ENCODE measurements around the gene USE1.
A peak's percentile ranks its signal among the peaks of the same experiment; 100 is the strongest.

Gene USE1

GRCh38 chr19:17255150-17255621 is 40.0 kb downstream of the USE1 start:
- Histone ChIP-seq H3K27me3 (no peaks in the 10 kb centered on the region), H3K9ac (no peak overlapping the region), H3K36me3 (no peaks in the 10 kb centered on the region), H3K4me2 (peak overlapping the region in 6 of 11 experiments; percentile 9 to 57 (median 20); a peak in 7 of 22 replicates), H3K9me3 (replicated peaks in 1 of 11) (no peaks in the 10 kb centered on the region), H3K4me1 (peaks cover 0 to 15% (median 12%) of the 10 kb centered on the region in 10 experiments; a peak in 10 of 20 replicates), H3K4me3 (no peak overlapping the region), H4K20me1 (no peaks in the 10 kb centered on the region), H3K27ac (no peak overlapping the region)
- TF ChIP-seq Cebpa-rat (IDR thresholded peaks at IDR 0.05) = peak in 1 of 11 experiments; percentile 8; a peak in 1 of 22 replicates

DNA sequence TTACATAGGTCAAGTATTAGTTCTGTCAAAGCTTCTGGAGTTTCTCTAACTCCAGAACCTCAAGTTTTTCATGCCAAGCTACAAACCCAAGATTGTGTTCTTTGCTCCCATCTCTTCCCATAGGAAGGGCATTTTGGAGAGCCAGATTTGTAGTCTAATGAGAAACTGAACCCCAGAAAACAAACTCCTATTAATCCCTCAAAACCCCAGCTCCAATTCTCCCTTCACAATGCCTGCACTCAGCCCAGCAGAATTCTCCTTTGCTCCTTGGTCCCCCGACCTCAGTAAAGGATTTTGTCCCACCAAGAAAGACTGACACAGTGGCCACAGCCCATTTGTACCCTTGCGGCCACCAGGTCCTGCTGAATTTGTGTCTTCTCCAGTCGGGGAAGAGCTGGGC is 41.0 kb downstream of the USE1 start:
- H3K4me3 ChIP-seq = no peak overlapping the region
- no peak for TF ChIP-seq Cebpa-rat (IDR thresholded peaks at IDR 0.05)

GRCh38 chr19:17259118-17259780 is 44.1 kb downstream of the USE1 start:
- TF ChIP-seq Cebpa-rat (IDR thresholded peaks at IDR 0.05) = no peak
- no peaks in the 10 kb centered on the region for H3K36me3 ChIP-seq
- H3K27me3 ChIP-seq = no peaks in the 10 kb centered on the region
- no peaks in the 10 kb centered on the region for H4K20me1 ChIP-seq
- no peaks in the 10 kb centered on the region for H3K9me3 ChIP-seq (replicated peaks in 1 of 11)
- H3K4me1 ChIP-seq = peaks cover 0 to 28% (median 15%) of the 10 kb centered on the region in 10 experiments; a peak in 14 of 20 replicates
- no peak overlapping the region for H3K27ac ChIP-seq
- H3K4me3 ChIP-seq = no peak overlapping the region
- H3K9ac ChIP-seq = 0 out of 22 replicates have a peak overlapping the region, but pooled peaks of 1 of the 11 experiments have one; percentile 9
- no peak overlapping the region for H3K4me2 ChIP-seq

More for the DNA sequence above, 41.0 kb downstream of the USE1 start:
- no peak overlapping the region for H3K9ac ChIP-seq
- H3K27me3 ChIP-seq = no peaks in the 10 kb centered on the region
- peaks cover 0 to 18% (median 12%) of the 10 kb centered on the region in 10 experiments; a peak in 11 of 20 replicates for H3K4me1 ChIP-seq
- no peak overlapping the region for H3K4me2 ChIP-seq
- no peak overlapping the region for H3K27ac ChIP-seq
- H3K36me3 ChIP-seq = no peaks in the 10 kb centered on the region
- no peaks in the 10 kb centered on the region for H4K20me1 ChIP-seq
- H3K9me3 ChIP-seq (replicated peaks in 1 of 11) = no peaks in the 10 kb centered on the region

GRCh38 chr19:17259934-17260333 is 44.8 kb downstream of the USE1 start:
- Histone ChIP-seq H4K20me1 (no peaks in the 10 kb centered on the region), H3K27ac (no peak overlapping the region), H3K27me3 (no peaks in the 10 kb centered on the region), H3K4me3 (no peak overlapping the region), H3K9ac (no peak overlapping the region), H3K4me1 (peaks cover 4 to 28% (median 15%) of the 10 kb centered on the region in 10 experiments; a peak in 19 of 20 replicates), H3K4me2 (no peak overlapping the region), H3K9me3 (replicated peaks in 1 of 11) (no peaks in the 10 kb centered on the region), H3K36me3 (no peaks in the 10 kb centered on the region)
- TF ChIP-seq Cebpa-rat (IDR thresholded peaks at IDR 0.05) = no peak

- H3K4me1 ChIP-seq = peaks cover 12 to 31% (median 19%) of the 10 kb centered on the region in 10 experiments; a peak in 19 of 20 replicates
- no peak overlapping the region for H3K9ac ChIP-seq
- no peak for TF ChIP-seq Cebpa-rat (IDR thresholded peaks at IDR 0.05)
- no peak overlapping the region for H3K4me3 ChIP-seq
- H3K9me3 ChIP-seq (replicated peaks in 1 of 11) = no peaks in the 10 kb centered on the region
- H3K4me2 ChIP-seq = peak overlapping the region in 1 of 11 experiments; percentile 7; a peak in 1 of 22 replicates
- H4K20me1 ChIP-seq = no peaks in the 10 kb centered on the region
- no peaks in the 10 kb centered on the region for H3K27me3 ChIP-seq
- no peak overlapping the region for H3K27ac ChIP-seq
- no peaks in the 10 kb centered on the region for H3K36me3 ChIP-seq
Observed at GRCh38 chr19:17260842-17261325, 45.7 kb downstream of the USE1 start.

DNA sequence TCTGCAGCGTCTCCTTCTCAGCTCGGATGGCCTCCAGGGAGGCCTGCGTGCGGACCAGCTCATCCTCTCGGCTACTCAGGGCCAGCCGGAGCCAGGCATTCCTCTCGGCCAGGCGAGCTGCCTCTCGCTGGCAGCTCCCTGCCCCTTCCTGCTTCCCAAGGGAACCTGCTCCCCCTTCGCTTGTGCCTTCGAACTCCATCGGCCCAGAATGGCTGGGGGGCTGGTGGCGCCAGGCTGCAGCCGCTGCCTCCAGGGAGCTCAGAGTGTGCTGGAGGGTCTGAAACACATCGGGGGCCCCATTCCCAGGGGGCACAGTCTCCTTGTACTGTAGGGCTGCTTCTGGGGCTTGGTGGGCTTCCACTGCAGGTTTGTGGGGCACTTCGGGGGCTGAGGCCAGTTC is 47.4 kb downstream of the USE1 start:
- Histone ChIP-seq H3K4me2 (no peak overlapping the region), H3K36me3 (no peaks in the 10 kb centered on the region), H3K4me1 (peaks cover 20 to 40% (median 28%) of the 10 kb centered on the region in 10 experiments), H3K27me3 (no peaks in the 10 kb centered on the region), H4K20me1 (no peaks in the 10 kb centered on the region), H3K4me3 (no peak overlapping the region), H3K9me3 (replicated peaks in 1 of 11) (no peaks in the 10 kb centered on the region), H3K27ac (0 out of 22 replicates have a peak overlapping the region, but pooled peaks of 1 of the 11 experiments have one; percentile 7), H3K9ac (peak overlapping the region in 3 of 11 experiments; percentile 7 to 33 (median 24); a peak in 3 of 22 replicates)
- no peak for TF ChIP-seq Cebpa-rat (IDR thresholded peaks at IDR 0.05)

DNA sequence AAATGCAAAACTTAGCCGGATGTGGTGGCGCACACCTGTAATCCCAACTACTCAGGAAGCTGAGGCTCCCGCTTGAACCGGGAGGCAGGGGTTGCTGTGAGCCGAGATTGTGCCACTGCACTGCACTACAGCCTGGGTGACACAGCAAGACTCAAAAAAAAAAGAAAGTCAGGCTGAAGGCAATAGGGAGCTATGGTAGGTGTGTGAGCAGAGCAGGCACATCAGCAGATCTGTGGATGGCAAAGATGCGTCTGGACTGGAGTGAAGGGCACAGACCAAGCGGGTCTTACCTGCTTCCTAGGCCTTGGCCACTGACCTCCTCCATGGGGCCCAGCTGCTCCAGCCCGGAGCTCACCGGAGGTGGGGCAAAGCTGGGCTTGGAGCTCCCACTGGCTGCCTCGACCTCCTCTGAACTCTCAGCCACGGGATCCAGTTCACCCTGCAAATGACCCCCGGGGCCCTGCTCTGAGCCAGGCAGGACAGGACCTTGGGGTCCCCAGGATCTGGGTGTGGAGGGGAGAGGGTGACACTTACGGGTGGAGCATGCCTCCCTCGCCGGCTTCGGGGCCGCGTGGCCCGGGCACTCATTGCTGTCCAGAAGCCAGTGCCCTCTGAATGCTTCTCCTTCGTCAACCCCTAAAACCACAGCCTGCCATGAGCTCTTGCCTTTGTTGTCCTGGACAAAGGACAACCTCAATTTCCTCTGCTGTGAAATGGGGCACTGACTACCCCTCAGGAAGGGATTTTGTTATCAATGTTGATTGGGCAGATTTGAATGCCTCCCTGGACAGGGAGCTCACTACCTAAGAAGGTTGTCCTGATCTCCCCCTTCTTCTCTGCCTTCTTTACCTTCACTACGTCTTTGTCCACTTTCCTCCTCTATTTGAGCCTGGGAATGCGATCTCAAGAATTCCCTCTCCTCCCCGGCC is 48.8 kb downstream of the USE1 start:
- no peak overlapping the region for H3K4me3 ChIP-seq
- no peaks in the 10 kb centered on the region for H3K27me3 ChIP-seq
- H3K4me1 ChIP-seq = peaks cover 33 to 52% (median 40%) of the 10 kb centered on the region in 10 experiments
- TF ChIP-seq Cebpa-rat (IDR thresholded peaks at IDR 0.05) = no peak
- no peaks in the 10 kb centered on the region for H4K20me1 ChIP-seq
- H3K4me2 ChIP-seq = peak overlapping the region in 9 of 11 experiments; percentile 33 to 70 (median 50); a peak in 13 of 22 replicates
- peaks cover 3 to 5% (median 4%) of the 10 kb centered on the region in 11 experiments; a peak in 19 of 22 replicates for H3K36me3 ChIP-seq
- peak overlapping the region in 7 of 11 experiments; percentile 1 to 46 (median 22); a peak in 7 of 22 replicates for H3K27ac ChIP-seq
- no peaks in the 10 kb centered on the region for H3K9me3 ChIP-seq (replicated peaks in 1 of 11)
- peak overlapping the region in 2 of 11 experiments; percentile 10 to 29; a peak in 3 of 22 replicates for H3K9ac ChIP-seq

DNA sequence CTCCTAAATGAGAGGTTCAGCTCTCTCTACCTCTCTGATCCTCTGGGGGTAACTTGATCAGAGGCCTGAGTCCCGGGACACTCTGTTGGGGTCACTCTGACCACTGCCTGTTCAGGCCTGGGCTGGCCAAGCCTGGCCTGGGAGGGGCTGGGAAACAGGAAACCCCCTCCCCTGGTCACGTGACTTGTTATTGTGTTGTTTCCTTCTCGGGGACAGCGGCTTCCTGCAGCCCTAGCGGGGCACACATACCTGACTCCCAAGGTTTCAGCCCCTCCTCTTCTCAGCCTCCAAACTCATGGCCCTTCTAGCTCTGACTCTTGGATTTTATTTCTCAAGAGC is 49.5 kb downstream of the USE1 start, which contains the start of gene USHBP1:
Gene USHBP1 (minus strand): TSS at position 105 of the 339 bp plus-strand sequence. CDS start 446 bp downstream, outside the sequence.
- Histone ChIP-seq H3K4me2 (peak within 1 kb of the TSS; percentile 33 to 70 (median 47); a peak in 21 of 22 replicates), H3K27me3 (no peaks in the 10 kb centered on the region), H3K9ac (peak within 1 kb of the TSS in 8 of 11 experiments; percentile 4 to 46 (median 31); a peak in 12 of 22 replicates), H3K4me3 (no peak within 1 kb of the TSS), H3K9me3 (replicated peaks in 1 of 11) (no peaks in the 10 kb centered on the region), H3K4me1 (peaks cover 34 to 54% (median 41%) of the 10 kb centered on the region in 10 experiments), H3K27ac (peak within 1 kb of the TSS in 7 of 11 experiments; percentile 6 to 46 (median 32); a peak in 8 of 22 replicates), H4K20me1 (no peaks in the 10 kb centered on the region), H3K36me3 (peaks cover 9 to 12% (median 11%) of the 10 kb centered on the region in 11 experiments; a peak in 20 of 22 replicates)
- no peak for TF ChIP-seq Cebpa-rat (IDR thresholded peaks at IDR 0.05)
